NCI-H2196 (cell line): ENCODE measurements around the gene PLD5.
"Not testable (repeated sequence)": the region's sequence is repeated elsewhere in the genome, so short reads cannot be mapped to it uniquely, and the experiment has no call there.

Source experiments
- DNase-seq: peaks from one replicate; lab custom pipeline; 2025; ENCODE audit not compliant: unreplicated experiment; lab: John Stamatoyannopoulos, UW

PLD5 gene

GRCh38 chr1:242427519-242427918 lies 97.0 kb downstream of the PLD5 start:
- DNase-seq = no peak

GRCh38 chr1:242426271-242426905 lies 98.1 kb downstream of the PLD5 start:
- DNase-seq = no peak

DNA sequence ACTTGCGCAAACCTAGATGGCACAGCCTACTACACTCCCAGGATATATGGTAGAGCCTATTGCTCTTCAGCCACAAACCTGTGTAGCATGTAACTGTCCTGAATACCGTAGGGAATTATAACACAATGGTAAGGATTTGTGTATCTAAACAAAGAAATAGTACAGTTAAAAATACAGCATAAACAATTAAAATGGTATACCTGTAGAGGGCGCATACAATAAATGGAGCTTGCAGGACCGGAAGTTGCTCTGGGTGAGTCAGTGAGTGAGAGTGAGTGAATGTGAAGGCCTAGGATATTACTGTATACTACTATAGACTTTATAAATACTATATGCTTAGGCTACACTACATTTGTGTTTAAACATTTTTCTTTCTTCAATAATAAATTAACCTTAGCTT lies 99.3 kb downstream of the PLD5 start:
- DNase-seq = no peak

- DNase-seq = no peak
Measured at GRCh38 chr1:242416657-242417056, 107.8 kb downstream of the PLD5 start.

GRCh38 chr1:242412921-242413320 lies 111.6 kb downstream of the PLD5 start:
- no peak for DNase-seq

- no peak for DNase-seq
Measured at GRCh38 chr1:242411901-242412300, 112.6 kb downstream of the PLD5 start.

DNA sequence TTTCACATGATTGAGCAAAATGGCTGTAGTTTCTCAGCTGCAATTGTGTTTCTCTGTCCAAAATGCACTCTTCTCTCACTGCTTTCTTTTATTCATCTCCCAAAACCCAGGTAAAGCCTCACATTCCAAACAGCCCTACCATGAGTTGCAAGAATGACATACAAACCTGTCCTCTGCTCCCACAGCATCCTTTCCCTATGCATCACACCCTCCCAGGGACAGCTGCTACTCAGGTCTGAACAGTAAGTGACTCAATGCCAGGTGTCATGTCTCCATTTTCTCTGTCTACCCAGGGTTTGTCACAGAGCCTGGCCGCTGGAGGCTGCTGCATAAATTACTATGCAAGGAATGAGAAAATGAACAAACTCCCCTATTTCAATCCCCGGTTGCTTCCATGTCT lies 118.5 kb downstream of the PLD5 start:
- DNase-seq = no peak

GRCh38 chr1:242404296-242404695 lies 120.2 kb downstream of the PLD5 start:
- no peak for DNase-seq

DNA sequence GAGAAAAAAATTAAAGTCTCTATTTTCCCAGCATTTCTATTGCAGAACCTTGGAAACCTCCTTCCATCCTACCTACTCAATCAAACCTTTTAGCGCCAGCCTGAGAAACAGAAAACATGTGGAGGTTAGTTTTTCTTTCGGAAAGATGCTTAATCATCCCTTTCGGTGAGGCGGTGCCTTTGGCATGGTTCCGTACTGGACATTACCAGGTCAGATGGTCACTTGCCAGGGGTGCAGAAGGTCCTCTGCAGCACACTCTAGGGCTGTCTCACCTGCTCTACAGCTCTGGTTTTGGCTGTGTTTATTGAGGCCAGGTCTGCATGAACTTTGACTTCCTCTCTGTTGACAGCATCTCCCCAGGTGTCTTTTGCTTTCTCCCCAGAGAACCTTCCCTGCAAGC lies 121.5 kb downstream of the PLD5 start:
- no peak for DNase-seq

DNA sequence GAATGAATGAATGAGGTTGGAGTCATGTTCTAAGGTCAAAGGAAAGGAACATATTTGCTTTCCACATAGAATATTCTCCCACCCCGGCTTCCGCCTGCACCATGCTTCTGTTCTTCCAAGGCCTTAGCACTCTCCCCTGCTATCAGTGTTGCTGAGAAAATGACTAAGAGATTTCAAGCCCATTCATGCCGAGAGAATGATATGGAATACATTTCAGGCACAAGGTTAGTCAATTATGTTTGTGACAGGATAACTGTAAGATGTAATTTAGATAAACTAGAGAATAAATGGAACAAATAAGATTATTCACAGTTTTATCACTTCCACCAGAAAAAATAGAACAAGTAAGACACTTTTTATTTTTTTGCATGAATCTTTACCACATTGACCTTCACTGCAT lies 122.6 kb downstream of the PLD5 start:
- no peak for DNase-seq

DNA sequence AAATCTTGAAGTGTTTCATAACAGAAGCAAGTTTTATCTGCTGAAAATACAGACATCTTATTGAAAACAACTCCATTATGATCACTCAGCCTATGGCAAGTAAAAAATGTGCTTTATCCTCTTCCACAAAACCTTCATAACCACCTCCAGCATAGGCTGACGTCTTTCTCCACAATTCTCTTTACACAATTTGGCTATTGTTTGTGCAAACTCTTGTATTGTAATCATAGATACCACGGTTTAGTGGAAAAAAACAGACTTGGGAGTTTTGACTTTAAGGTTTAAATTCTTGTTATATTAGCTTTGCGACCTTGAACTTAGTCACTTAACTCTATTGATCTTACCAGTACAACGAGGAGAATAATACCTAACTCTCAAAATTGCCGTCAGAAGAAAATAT lies 126.1 kb downstream of the PLD5 start:
- no peak for DNase-seq

GRCh38 chr1:242391896-242392295 lies 132.6 kb downstream of the PLD5 start:
- DNase-seq = no peak

GRCh38 chr1:242376121-242376520 lies 148.4 kb downstream of the PLD5 start:
- DNase-seq = not testable (repeated sequence)

- DNase-seq = not testable (repeated sequence)
Measured at GRCh38 chr1:242350446-242350845, 174.1 kb downstream of the PLD5 start.

DNA sequence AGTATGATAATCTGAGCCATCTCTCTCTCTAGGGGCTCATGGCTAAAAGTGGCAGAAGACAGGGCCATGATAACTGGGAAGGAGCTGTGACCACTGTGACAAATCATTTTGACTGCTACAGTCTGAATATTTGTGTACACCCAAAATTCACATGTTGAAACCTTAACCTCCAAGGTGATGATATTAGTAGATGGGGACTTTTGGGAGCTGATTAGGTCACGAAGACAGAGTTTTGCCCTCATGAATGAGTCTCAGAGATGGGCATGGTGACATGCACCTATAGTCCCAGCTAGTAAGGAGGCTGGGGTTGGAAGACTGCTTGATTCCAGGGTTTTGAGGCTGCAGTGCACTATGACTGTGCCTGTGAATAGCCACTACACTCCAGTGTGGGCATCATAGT lies 174.9 kb downstream of the PLD5 start:
- DNase-seq = no peak

DNA sequence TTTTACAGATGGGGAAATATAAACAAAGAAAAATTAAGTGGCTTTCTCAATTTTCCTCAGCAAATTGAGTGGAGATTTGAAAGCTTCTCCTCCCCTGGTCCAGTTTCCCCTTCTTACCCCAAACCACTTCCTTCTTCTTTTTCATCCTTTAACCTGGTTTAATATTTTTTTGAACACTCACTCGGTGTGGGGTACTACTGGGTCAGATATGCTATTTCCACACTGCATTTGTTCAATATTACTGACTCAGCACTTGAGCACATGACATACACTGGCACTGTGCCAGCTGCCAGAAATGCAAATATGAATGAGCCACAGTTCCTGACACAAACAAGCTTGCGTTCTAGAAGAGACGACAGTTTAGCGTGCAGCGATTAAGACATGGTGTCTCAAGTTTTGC lies 193.6 kb downstream of the PLD5 start:
- DNase-seq = not testable (repeated sequence)

DNA sequence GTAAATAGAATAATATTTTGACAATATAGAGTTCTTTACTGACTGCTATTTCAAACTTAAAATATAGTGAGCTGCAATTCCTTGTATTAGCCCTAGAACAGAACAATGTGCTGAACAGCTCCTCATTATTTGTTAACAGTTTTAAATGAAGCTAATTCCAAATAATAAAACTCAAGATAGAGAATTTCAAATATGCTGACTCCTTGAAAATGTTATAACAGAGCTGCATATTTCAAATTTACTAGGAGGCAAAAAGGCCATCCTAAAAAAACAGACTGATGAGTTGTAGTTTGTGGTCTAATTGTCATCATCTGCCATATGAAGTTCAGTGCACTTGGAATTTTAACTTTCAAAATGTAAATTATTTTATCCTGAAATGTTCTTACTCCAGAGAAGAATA lies 197.1 kb downstream of the PLD5 start:
- not testable (repeated sequence) for DNase-seq

DNA sequence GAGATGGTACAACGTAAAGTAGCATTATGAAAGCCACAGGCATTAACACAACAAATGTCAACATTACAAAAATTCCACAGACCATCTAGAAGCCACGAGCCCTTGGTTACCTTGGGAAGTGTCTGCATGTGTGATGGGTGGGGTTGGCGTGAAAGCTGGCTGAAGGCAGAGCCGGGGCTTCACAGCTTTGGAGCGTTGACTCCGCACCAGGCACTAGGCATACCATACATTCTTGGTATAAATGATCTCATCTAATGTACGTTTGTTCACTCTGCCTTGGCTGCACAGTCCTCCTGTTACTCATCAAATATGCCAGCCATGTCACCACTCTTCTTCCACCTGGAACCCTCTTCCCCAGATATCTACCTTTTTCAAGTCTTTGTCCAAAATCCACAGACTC lies 202.5 kb downstream of the PLD5 start:
- DNase-seq = not testable (repeated sequence)

GRCh38 chr1:242318140-242318539 lies 206.4 kb downstream of the PLD5 start:
- no peak for DNase-seq

- DNase-seq = not testable (repeated sequence)
Measured at GRCh38 chr1:242314865-242315264, 209.6 kb downstream of the PLD5 start.

DNA sequence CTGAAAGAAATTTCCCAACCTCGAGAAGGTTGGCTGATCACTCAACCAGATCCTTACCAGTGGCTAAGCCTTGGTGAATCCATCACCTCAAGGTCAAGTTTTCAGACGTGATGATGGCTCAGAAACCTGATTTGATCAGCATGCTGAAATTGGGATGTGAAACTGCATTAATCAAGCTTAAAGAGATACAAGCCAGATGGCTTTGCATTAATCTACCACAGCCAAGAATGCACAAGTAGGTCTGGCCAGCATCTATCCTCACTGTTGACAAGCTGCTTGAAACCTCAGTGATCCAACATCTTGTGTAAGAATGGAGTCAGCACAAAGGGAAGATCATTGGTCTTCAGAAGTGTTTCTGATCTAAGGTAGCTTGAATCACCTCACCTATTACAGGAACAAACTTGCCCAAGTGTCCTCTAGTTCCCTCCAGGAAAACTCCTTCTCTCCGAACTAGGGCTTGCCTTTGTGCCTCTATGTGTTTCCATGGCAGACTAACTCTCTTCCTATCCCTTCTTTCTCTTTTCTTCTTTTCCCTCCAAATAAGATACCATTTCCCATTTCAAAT lies 210.3 kb downstream of the PLD5 start:
- not testable (repeated sequence) for DNase-seq

DNA sequence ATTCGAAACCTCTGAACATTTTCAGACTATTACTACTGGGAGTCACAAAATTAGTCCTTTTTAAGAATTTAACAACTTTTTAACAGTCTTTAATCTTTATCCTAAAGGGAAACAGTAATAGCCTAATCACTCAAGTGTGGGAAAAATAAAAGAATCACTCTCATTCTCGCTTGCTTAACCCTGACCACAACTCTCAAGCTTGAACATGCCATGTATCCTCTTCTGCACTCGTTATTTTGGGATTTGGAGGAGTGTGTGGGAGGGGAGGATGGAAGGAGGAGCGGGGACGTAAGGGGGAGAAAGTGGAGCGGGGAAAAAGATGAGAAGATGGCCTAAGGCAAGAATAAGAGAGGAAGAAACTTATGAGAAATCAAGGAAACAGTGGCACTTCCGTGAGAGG lies 215.8 kb downstream of the PLD5 start:
- not testable (repeated sequence) for DNase-seq

GRCh38 chr1:242293781-242294180 lies 230.7 kb downstream of the PLD5 start:
- DNase-seq = not testable (repeated sequence)
